ENCODE data around the gene SUSD4. TPM values are rescaled to one million over a fixed set of nuclear protein-coding genes. Genes with fewer than 3 reads are reported as not detected.

SUSD4 gene
- total and polyA plus RNA-seq, 10 of the 15 experiments (the other 5 are each of a cell fraction or from before 2014, with no cell fraction given), result 0.13 to 1.1 (median 0.26) TPM; not detected in 3

DNA sequence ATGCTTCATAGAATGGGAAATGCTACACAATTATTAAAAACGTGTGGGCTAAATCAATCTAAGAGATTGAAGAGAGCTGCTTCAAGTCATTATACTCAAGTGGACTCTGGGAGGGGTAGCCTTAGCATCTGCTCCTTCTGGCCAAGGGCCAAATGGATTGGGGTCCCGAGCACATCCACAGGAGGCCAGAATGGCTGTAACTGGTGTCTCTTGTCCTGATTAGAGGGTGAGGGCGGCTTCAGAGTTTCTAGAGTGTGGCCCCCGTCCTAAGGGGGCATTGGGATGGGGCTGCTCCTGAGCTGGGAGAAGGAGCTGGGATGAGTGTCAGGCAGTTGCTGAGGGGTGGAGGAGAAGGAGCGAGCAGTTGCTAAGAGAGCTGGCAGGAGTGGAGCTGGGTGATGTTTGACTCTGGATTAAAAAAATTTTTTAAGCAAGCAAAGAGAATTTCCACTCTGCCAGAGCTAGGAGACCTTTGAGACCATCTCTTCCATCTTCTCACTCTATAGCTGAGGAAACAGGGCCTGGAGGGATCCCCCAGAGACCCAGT lies 149.6 kb downstream of the SUSD4 start:
- Histone ChIP-seq H3K27me3 (replicated peaks in 1 of 2; ENCODE audit: control insufficient read depth in 2 of 2, insufficient read depth in 2 of 2, low read length in 1 of 2) (no peaks in the 10 kb centered on the region; a peak in 1 of 4 replicates), H4K20me1 (ENCODE audit: control insufficient read depth, insufficient read depth) (no peaks in the 10 kb centered on the region), H3K36me3 (ENCODE audit: control insufficient read depth in 2 of 2, insufficient read depth in 2 of 2, low read length in 1 of 2) (no peaks in the 10 kb centered on the region), H3K4me1 (ENCODE audit: control insufficient read depth, insufficient read depth, low read length) (no peaks in the 10 kb centered on the region), H3K9ac (ENCODE audit: control insufficient read depth, insufficient read depth, low read length) (no peak overlapping the region), H3K27ac (ENCODE audit: control insufficient read depth, insufficient read depth) (no peak overlapping the region), H3K79me2 (ENCODE audit: control insufficient read depth, insufficient read depth, low read length) (no peaks in the 10 kb centered on the region), H3K9me3 (replicated peaks; ENCODE audit: control insufficient read depth, insufficient read depth, low read length) (peaks cover 3% of the 10 kb centered on the region; the same call in 1 of the 3 replicates), H2AFZ (ENCODE audit: control insufficient read depth, low read depth, low read length) (no peak overlapping the region), H3K4me3 (no peak overlapping the region), H3K4me2 (ENCODE audit: control insufficient read depth, insufficient read depth) (no peak overlapping the region)
- WGBS (ENCODE audit: insufficient coverage, insufficient replicate concordance, low lambda C conversion rate, missing lambda C conversion rate), result 1% methylated on average over 5 of the region's 5 CpGs
- DNase-seq (ENCODE audit: low read depth, low spot score) (no peak), ATAC-seq (no peak), FAIRE-seq (no peak)
- POLR2A ChIA-PET, result no interaction called here
- CTCF ChIA-PET, result no interaction called here
- RAD21 ChIA-PET (ENCODE audit: unreplicated experiment), result interaction anchor here (0.7 kb wide), 1 partner anchor 19 kb away, joined by 4 read pairs; no protein-coding TSS in a partner anchor
- intact Hi-C loops (cut with micrococcal nuclease; ENCODE audit: unreplicated experiment) (no loop called here), in situ Hi-C loops (cut with MboI) (no loop called here)
- SMC1A ChIA-PET (ENCODE audit: uncharacterized antibody, unreplicated experiment), result interaction anchor here (1.0 to 1.3 kb wide), 2 partner anchors 22 to 77 kb away, joined by 4 to 5 read pairs; no protein-coding TSS in a partner anchor
- no TSS peak for BruUV-seq (replicated peaks)
- TF ChIP-seq ZNF217 (IDR thresholded peaks at IDR 0.05), result no peak
- no peak for TF ChIP-seq ZNF207 (IDR thresholded peaks at IDR 0.05; ENCODE audit: borderline replicate concordance)
- no peak for TF ChIP-seq CBX3 (IDR thresholded peaks at IDR 0.05; ENCODE audit: borderline replicate concordance, low read depth)
- no peak for TF ChIP-seq PAX5 (IDR thresholded peaks at IDR 0.05; ENCODE audit: borderline replicate concordance, low read depth, low read length)
- no peak for TF ChIP-seq SMAD5 (IDR thresholded peaks at IDR 0.05; ENCODE audit: low read depth)
- TF ChIP-seq, protein P1, sequence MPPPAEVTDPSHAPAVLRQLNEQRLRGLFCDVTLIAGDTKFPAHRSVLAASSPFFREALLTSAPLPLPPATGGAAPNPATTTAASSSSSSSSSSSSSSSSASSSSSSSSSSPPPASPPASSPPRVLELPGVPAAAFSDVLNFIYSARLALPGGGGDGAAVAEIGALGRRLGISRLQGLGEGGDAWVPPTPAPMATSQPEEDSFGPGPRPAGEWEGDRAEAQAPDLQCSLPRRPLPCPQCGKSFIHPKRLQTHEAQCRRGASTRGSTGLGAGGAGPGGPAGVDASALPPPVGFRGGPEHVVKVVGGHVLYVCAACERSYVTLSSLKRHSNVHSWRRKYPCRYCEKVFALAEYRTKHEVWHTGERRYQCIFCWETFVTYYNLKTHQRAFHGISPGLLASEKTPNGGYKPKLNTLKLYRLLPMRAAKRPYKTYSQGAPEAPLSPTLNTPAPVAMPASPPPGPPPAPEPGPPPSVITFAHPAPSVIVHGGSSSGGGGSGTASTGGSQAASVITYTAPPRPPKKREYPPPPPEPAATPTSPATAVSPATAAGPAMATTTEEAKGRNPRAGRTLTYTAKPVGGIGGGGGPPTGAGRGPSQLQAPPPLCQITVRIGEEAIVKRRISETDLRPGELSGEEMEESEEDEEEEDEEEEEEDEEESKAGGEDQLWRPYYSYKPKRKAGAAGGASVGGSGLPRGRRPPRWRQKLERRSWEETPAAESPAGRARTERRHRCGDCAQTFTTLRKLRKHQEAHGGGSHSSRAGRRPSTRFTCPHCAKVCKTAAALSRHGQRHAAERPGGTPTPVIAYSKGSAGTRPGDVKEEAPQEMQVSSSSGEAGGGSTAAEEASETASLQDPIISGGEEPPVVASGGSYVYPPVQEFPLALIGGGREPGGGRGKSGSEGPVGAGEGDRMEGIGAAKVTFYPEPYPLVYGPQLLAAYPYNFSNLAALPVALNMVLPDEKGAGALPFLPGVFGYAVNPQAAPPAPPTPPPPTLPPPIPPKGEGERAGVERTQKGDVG (CRISPR knock-in tag; IDR thresholded peaks at IDR 0.05), result no peak
- TF ChIP-seq FOS (IDR thresholded peaks at IDR 0.05; ENCODE audit: borderline replicate concordance, extremely low read depth, insufficient read length), result no peak
- no peak for TF ChIP-seq ZNF622 (IDR thresholded peaks at IDR 0.05)
- TF ChIP-seq KAT2A (conservative IDR thresholded peaks at IDR 0.05; ENCODE audit: control insufficient read depth, low read depth, low read length), result no peak
- TF ChIP-seq EED (IDR thresholded peaks at IDR 0.05; ENCODE audit: low read depth), result no peak
- TF ChIP-seq TCF3 (IDR thresholded peaks at IDR 0.05; ENCODE audit: borderline replicate concordance, insufficient read depth, low read depth, low read length), result no peak
- TF ChIP-seq RAD51 (IDR thresholded peaks at IDR 0.05), result no peak
- TF ChIP-seq, protein P2, sequence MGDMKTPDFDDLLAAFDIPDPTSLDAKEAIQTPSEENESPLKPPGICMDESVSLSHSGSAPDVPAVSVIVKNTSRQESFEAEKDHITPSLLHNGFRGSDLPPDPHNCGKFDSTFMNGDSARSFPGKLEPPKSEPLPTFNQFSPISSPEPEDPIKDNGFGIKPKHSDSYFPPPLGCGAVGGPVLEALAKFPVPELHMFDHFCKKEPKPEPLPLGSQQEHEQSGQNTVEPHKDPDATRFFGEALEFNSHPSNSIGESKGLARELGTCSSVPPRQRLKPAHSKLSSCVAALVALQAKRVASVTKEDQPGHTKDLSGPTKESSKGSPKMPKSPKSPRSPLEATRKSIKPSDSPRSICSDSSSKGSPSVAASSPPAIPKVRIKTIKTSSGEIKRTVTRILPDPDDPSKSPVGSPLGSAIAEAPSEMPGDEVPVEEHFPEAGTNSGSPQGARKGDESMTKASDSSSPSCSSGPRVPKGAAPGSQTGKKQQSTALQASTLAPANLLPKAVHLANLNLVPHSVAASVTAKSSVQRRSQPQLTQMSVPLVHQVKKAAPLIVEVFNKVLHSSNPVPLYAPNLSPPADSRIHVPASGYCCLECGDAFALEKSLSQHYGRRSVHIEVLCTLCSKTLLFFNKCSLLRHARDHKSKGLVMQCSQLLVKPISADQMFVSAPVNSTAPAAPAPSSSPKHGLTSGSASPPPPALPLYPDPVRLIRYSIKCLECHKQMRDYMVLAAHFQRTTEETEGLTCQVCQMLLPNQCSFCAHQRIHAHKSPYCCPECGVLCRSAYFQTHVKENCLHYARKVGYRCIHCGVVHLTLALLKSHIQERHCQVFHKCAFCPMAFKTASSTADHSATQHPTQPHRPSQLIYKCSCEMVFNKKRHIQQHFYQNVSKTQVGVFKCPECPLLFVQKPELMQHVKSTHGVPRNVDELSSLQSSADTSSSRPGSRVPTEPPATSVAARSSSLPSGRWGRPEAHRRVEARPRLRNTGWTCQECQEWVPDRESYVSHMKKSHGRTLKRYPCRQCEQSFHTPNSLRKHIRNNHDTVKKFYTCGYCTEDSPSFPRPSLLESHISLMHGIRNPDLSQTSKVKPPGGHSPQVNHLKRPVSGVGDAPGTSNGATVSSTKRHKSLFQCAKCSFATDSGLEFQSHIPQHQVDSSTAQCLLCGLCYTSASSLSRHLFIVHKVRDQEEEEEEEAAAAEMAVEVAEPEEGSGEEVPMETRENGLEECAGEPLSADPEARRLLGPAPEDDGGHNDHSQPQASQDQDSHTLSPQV (IDR thresholded peaks at IDR 0.05), result no peak
- TF ChIP-seq, protein P3, sequence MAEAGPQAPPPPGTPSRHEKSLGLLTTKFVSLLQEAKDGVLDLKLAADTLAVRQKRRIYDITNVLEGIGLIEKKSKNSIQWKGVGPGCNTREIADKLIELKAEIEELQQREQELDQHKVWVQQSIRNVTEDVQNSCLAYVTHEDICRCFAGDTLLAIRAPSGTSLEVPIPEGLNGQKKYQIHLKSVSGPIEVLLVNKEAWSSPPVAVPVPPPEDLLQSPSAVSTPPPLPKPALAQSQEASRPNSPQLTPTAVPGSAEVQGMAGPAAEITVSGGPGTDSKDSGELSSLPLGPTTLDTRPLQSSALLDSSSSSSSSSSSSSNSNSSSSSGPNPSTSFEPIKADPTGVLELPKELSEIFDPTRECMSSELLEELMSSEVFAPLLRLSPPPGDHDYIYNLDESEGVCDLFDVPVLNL (IDR thresholded peaks at IDR 0.05; ENCODE audit: low read depth, low read length), result no peak
- TF ChIP-seq NRF1 (conservative IDR thresholded peaks at IDR 0.05; ENCODE audit: low read depth, low read length), result no peak
- no peak for TF ChIP-seq ZNF384 (IDR thresholded peaks at IDR 0.05; ENCODE audit: borderline replicate concordance, low read depth, low read length)
- no peak for TF ChIP-seq EZH2 (IDR thresholded peaks at IDR 0.05; ENCODE audit: borderline replicate concordance, control insufficient read depth, low read depth, low read length)

Data from GM12878 (cell line).